ENCODE results near the gene EEF2.

GRCh38 chr19:3931041-3931440, 54.2 kb downstream of the EEF2 start:
- TF ChIP-seq CTCF (conservative IDR thresholded peaks at IDR 0.05), result no peak
- TF ChIP-seq EZH2 (IDR thresholded peaks at IDR 0.05; ENCODE audit: low read depth), result no peak

Measured in PC-9 (cell line).